HepG2 (cell line): ENCODE measurements around the gene KIAA1755. TPM values are rescaled to one million over a fixed set of nuclear protein-coding genes. Genes with fewer than 3 reads are reported as not detected.

Experiments
- ARNT ChIP-seq: fragments of 450-650 bp; IDR thresholded peaks from 2 replicates; pipeline ENCODE4 v1.6.1; 2017
- CEBPZ ChIP-seq: IDR thresholded peaks from 2 replicates; pipeline ENCODE4 v1.6.1; 2012; ENCODE audit warnings: low read length, improper control_type of control experiment
- GTF3A ChIP-seq: sonication (generic); formaldehyde crosslinking; conservative IDR thresholded peaks from 2 replicates; pipeline ENCODE4 v1.4.0; 2020; ENCODE audit warnings: mild to moderate bottlenecking, missing genetic modification reagents
- HOXD1 ChIP-seq: sonication (generic); formaldehyde crosslinking; IDR thresholded peaks from 2 replicates; pipeline ENCODE4 v1.5.0; 2020; ENCODE audit warnings: missing genetic modification reagents
- MLLT10 ChIP-seq: sonication (generic); formaldehyde crosslinking; IDR thresholded peaks from 2 replicates; pipeline ENCODE4 v1.4.0; 2020; ENCODE audit warnings: missing genetic modification reagents
- NCOA1 ChIP-seq: sonication (generic); formaldehyde crosslinking; IDR thresholded peaks from 2 replicates; pipeline ENCODE4 v1.9.0; 2021; ENCODE audit warnings: missing genetic modification reagents
- ZFX ChIP-seq: sonication (generic); formaldehyde crosslinking; IDR thresholded peaks from 2 replicates; pipeline ENCODE4 v1.4.0; 2020; ENCODE audit warnings: mild to moderate bottlenecking, low read depth, missing genetic modification reagents, moderate library complexity
- ZNF124 ChIP-seq: sonication (generic); formaldehyde crosslinking; IDR thresholded peaks from 2 replicates; pipeline ENCODE4 v1.4.0; 2020; ENCODE audit warnings: missing genetic modification reagents
- ZNF142 ChIP-seq: sonication (generic); formaldehyde crosslinking; IDR thresholded peaks from 2 replicates; pipeline ENCODE4 v1.4.0; 2020; ENCODE audit warnings: missing genetic modification reagents
- ZNF207 ChIP-seq: fragments of 450-650 bp; IDR thresholded peaks from 2 replicates; pipeline ENCODE4 v1.6.1; 2016; ENCODE audit warnings: antibody characterized with exemption, borderline replicate concordance
- ZNF740 ChIP-seq: sonication (generic); formaldehyde crosslinking; IDR thresholded peaks from 2 replicates; pipeline ENCODE4 v1.4.0; 2020; ENCODE audit warnings: missing genetic modification reagents
- polyA plus RNA-seq, 8 experiments: library from polyadenylated mRNA; depleted of rRNA in 3 of 8; stranded (reverse) in 7 of 8; unstranded in 1 of 8; fragments of >200 nt; fragmentation: Illumina TruSeq in 4 of 8; extraction: Trizol in 4 of 8; gene quantifications; 2 replicates each; pipeline versions ENCODE4 v1.2.1 to v1.2.3, GENCODE V29; 2011 to 2016; ENCODE audit warnings: low read depth in 4 of 8, missing spikeins in 1 of 8, mixed read lengths in 1 of 8; ENCODE audit not compliant: insufficient read depth in 1 of 8
- total RNA-seq, 5 experiments: library from RNA; depleted of rRNA; stranded (reverse); fragments of >200 nt; fragmentation: Illumina TruSeq; extraction: Trizol; gene quantifications; 2 replicates each; pipeline ENCODE4 v1.2.3, GENCODE V29; 2016; ENCODE audit warnings: low read depth in 1 of 5
- TF ChIP-seq, protein P1 (sequence below): sonication (generic); formaldehyde crosslinking; IDR thresholded peaks from 2 replicates; pipeline ENCODE4 v1.9.0; 2021; ENCODE audit warnings: missing genetic modification reagents, borderline replicate concordance
- TF ChIP-seq, protein P2 (sequence below): sonication (generic); formaldehyde crosslinking; IDR thresholded peaks from 2 replicates; pipeline ENCODE4 v1.4.0; 2020; ENCODE audit warnings: missing genetic modification reagents

Gene KIAA1755
- total and polyA plus RNA-seq, 2 of the 13 experiments (the other 11 are each of a cell fraction or from before 2014, with no cell fraction given) = 0.04 TPM; not detected in 1

- TF ChIP-seq ZNF142 (CRISPR knock-in tag) (no peak), ZNF124 (CRISPR knock-in tag) (0 out of 2 replicates have a peak, but pooled peaks have one; percentile 26), MLLT10 (no peak), HOXD1 (CRISPR knock-in tag) (no peak), ZFX (CRISPR knock-in tag) (peak; percentile 83), ZNF740 (CRISPR knock-in tag) (no peak), ZNF207 (no peak), NCOA1 (CRISPR knock-in tag) (no peak), ARNT (no peak), CEBPZ (no peak), GTF3A (CRISPR knock-in tag) (no peak)
- TF ChIP-seq, protein P1, sequence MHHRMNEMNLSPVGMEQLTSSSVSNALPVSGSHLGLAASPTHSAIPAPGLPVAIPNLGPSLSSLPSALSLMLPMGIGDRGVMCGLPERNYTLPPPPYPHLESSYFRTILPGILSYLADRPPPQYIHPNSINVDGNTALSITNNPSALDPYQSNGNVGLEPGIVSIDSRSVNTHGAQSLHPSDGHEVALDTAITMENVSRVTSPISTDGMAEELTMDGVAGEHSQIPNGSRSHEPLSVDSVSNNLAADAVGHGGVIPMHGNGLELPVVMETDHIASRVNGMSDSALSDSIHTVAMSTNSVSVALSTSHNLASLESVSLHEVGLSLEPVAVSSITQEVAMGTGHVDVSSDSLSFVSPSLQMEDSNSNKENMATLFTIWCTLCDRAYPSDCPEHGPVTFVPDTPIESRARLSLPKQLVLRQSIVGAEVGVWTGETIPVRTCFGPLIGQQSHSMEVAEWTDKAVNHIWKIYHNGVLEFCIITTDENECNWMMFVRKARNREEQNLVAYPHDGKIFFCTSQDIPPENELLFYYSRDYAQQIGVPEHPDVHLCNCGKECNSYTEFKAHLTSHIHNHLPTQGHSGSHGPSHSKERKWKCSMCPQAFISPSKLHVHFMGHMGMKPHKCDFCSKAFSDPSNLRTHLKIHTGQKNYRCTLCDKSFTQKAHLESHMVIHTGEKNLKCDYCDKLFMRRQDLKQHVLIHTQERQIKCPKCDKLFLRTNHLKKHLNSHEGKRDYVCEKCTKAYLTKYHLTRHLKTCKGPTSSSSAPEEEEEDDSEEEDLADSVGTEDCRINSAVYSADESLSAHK (CRISPR knock-in tag) = no peak
- TF ChIP-seq, protein P2, sequence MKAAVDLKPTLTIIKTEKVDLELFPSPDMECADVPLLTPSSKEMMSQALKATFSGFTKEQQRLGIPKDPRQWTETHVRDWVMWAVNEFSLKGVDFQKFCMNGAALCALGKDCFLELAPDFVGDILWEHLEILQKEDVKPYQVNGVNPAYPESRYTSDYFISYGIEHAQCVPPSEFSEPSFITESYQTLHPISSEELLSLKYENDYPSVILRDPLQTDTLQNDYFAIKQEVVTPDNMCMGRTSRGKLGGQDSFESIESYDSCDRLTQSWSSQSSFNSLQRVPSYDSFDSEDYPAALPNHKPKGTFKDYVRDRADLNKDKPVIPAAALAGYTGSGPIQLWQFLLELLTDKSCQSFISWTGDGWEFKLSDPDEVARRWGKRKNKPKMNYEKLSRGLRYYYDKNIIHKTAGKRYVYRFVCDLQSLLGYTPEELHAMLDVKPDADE (CRISPR knock-in tag) = no peak
Measured at GRCh38 chr20:38167851-38168760, 92.4 kb downstream of the KIAA1755 start (continued).
